ENCODE measurements around the gene PTGER4.
"Not testable (repeated sequence)": the region's sequence is repeated elsewhere in the genome, so short reads cannot be mapped to it uniquely, and the experiment has no call there.

PTGER4 gene

DNA sequence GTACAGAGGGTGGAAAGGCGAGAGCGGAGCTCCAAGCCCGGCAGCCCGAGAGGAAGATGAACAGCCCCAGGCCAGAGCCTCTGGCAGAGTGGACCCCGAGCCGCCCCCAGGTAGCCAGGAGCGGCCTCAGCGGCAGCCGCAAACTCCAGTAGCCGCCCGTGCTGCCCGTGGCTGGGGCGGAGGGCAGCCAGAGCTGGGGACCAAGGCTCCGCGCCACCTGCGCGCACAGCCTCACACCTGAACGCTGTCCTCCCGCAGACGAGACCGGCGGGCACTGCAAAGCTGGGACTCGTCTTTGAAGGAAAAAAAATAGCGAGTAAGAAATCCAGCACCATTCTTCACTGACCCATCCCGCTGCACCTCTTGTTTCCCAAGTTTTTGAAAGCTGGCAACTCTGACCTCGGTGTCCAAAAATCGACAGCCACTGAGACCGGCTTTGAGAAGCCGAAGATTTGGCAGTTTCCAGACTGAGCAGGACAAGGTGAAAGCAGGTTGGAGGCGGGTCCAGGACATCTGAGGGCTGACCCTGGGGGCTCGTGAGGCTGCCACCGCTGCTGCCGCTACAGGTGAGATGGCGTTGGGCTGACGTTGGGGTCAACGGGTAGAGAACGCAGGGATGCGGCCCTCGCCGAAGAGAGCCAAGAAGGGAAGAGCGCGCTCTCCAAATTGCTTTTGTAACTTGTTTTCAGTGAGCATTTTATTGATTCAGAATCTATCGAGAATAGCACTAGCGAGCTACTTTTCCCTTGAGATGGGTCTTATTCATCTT is at the start of gene PTGER4:
Gene PTGER4, plus strand, starts transcription at position 3 of the 769 bp plus-strand sequence. CDS start 1,079 bp downstream, outside the sequence.
- DNase-seq (ENCODE audit: low spot score), result no peak

DNA sequence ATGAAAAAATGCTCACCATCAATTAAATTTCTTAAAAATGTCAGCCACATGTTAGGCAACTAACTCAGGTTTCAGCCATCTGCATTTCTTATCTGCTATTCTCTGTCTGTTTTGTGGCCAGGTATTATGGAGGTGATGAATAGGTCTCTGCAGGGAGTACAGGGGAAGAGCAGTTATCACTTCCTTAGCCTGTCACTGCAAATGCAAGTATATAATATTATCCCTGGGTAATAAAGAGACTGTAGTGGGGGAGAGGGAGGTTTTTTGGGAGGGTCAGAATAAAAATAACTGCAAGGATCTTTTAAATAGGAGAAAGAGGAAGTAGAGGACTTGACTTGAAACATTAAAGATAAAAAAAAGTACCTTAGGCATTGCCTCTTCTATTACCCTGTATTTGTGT is 49.6 kb upstream of the PTGER4 start:
- no peak for DNase-seq (ENCODE audit: low spot score)

DNA sequence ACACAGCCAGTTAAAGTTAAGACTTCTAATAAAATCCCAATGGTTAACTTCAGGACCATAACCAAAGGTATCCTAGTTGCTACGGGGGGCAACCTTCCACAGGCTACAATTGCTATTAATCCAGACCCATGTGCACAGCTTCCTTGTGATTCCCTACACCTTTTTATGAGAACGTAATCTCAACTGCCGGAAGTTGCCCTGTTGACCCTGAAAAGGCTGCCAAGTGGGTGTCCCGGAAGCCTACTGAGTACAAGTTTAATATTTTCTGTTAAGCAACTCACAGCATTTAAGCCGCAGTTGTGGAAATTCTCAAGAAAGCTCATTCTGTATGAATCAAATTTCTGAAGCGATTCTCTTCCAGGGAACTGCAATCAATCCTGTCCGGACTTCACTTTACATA is 48.5 kb upstream of the PTGER4 start:
- DNase-seq (ENCODE audit: low spot score), result no peak

DNA sequence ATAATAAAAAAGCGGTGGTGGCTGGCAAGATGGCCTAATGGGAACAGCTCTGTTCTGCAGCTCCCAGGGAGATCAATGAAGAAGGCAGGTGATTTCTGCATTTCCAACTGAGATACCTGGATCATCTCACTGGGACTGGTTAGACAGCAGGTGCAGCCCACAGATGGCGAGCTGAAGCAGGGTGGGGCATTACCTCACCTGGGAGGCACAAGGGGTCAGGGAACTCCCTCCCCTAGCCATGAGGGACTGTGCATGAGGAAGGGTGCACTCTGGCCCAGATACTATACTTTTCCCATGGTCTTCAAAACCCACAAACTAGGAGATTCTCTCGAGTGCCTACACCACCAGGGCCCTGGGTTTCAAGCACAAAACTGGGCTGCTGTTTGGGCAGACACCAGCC is 45.6 kb upstream of the PTGER4 start:
- DNase-seq (ENCODE audit: low spot score), result no peak

DNA sequence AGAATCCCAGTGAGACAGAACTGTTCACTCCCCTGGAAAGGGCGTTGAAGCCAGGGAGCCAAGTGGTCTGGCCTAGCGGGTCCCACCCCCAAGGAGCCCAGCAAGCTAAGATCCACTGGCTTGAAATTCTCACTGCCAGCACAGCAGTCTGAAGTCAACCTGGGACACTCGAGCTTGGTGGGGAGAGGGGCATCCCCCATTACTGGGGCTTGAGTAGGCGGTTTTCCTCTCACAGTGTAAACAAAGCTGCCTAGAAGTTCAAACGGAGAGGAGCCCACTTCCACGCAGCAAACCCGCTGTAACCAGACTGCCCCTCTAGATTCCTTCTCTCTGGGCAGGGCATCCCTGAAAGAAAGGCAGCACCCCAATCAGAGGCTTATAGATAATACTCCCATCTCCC is 45.1 kb upstream of the PTGER4 start:
- DNase-seq (ENCODE audit: low spot score), result no peak

DNA sequence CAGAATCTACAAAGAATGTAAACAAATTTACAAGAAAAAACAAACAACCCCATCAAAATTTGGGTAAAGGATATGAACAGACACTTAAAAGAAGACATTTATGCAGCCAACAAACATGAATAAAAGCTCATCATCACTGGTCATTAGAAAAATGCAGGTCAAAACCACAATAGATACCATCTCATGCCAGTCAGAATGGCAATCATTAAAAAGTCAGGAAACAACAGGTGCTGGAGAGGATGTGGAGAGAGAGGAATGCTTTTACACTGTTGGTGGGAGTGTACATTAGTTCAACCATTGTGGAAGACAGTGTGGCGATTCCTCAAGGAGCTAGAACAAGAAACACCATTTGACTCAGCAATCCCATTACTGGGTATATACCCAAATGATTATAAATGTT is 40.2 kb upstream of the PTGER4 start:
- not testable (repeated sequence) for DNase-seq (ENCODE audit: low spot score)

DNA sequence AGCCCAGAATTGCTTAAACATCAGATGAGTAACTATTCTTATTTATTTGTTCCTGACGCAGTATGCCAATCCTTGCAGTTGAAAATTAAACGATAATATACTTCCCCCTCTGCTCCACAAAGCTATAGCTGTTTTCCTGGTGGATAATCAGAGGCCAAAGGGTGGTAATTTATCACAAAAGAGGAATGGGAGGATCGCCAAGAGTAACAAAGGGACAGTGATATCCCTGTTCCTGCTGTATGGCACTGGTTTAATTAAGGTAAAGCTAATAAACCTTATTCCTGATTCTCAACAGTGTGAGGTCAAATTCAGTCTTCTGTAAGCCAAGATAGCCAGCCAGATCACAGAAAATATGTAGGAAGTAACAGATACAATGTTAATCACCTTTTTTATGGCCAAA is 33.4 kb upstream of the PTGER4 start:
- DNase-seq (ENCODE audit: low spot score), result no peak

DNA sequence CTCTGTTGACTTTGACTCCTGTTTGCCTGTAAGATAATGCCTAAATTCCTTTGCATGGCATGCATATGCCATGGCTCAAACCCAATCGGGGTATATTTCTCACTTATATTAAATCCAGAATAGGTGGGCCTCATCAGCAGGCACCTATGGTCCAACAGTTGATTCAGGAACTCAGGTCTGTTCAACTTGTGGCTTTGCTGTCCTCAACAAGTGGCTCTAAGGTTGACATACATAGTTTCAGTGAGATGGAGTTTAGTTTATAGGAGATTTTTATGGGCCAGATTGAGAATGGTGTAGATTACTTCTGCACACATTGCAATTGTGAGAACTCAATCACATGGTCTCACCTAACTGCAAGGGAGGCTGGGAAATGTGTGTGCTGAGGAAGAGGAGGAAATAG is 31.6 kb upstream of the PTGER4 start:
- no peak for DNase-seq (ENCODE audit: low spot score)

DNA sequence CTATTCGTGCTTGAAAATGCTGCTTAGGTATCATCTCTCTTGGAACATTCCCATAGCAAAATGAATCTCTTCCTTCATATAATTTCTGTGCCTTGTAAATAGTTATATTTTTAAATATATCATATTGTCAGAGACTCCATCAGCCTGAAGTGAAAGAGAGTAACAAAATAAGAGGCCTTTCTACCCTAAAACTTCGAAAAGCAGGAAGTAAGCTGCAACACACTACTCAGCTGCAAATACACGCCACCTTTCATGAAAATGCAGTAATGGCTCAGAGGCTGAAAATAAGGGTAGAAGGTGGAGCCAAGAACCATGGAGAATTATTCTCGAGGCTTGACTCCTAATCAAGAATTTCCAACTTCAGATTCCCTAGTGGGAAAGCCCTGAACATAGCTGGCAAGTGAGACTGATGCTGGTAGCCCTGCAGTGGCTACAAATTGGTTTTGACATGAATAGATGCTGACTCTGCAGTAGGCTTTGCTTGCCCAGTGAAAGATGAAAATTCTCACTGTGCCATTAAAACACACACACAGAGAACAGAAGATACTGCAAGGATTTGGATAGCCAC is 30.2 kb upstream of the PTGER4 start:
- no peak for DNase-seq (ENCODE audit: low spot score)

DNA sequence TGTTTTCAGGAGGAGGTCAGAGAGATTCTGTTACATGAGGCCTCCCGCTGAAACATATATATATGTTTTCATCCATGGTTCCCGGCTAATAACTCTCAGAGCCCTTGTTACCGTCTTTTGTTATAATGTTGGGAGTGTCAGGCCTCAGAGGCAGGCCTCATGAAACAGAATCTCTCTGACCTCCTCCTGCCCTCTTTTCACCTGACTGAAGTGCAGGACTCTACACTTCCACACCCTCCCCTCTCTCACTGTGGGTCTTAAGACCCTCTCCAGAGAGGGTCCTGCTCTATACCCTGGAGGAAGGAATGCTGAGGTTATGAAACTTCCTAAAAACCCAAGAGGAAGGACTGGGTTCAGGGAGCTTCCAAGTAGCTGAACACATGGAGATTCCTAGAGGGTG is 28.5 kb upstream of the PTGER4 start:
- no peak for DNase-seq (ENCODE audit: low spot score)

DNA sequence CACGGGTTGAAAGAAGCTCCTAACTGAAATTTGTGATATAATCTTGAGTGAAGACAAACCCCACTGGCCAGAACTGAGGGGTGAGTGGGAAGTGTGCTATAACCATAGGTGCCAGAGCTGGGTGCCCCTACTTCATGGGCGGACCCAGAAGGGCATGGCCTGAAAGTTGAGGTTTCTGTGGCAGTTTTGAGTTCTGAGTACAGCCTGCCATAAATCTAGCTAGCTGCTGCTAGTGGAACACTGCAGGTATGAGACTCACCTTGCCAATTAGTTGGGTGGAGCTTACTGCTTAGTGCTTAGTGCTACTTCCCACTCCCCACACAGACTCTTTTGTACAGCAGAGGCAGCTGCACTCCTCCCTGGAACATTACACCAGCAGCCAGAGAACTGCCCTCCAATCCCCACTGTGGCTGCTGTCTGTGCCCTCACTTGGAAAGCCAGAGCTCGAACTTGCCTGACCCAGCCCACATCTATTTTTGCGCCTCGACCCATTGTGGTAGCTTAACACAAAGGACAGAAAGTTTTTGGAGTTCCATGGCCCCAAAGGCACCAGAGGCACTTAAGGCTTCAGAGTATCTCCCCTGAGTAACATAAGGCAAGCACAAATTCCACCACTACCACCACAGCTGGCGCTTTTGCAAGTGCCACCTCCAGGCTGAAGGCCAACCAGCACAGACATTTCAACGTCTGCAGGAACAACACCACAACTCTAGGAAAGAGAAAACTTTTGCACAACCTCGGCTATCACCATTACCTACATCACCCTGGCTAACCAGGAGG is 27.1 kb upstream of the PTGER4 start:
- DNase-seq (ENCODE audit: low spot score), result no peak

DNA sequence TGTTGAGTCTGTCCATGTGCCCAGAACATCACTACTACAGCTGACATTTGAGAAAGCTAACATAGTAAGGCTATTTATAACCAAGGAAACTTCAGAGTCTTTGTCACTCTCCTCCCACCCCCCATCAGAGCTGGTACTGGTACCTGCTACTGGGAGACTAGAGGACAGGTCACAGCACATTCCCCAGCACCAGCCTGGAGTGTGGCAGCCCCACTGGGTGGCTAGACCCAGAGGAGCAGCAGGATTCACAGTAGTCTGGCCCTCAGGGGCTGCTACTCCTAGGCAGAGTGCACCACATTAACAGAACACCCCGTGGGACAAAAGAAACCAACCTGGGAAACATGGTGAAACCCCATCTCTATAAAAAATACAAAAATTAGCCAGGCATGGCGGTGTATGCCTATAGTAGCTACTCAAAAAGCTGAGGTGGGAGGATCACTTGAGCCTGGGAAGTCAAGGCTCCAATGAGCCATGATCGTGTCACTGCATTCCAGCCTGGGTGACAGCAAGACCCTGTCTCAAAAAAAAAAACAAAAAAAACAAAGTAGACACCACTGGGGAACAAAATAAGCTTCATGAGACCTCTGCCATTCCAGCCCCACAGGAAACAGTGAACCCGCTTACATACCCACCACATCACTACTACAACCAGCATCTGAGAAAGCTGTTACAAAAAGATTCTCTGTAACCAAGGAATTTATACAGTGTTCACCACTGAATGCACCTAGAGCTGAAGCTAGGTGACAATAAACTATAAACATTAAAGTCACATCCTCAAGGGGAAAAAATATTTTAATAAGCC is 26.3 kb upstream of the PTGER4 start:
- no peak for DNase-seq (ENCODE audit: low spot score)

DNA sequence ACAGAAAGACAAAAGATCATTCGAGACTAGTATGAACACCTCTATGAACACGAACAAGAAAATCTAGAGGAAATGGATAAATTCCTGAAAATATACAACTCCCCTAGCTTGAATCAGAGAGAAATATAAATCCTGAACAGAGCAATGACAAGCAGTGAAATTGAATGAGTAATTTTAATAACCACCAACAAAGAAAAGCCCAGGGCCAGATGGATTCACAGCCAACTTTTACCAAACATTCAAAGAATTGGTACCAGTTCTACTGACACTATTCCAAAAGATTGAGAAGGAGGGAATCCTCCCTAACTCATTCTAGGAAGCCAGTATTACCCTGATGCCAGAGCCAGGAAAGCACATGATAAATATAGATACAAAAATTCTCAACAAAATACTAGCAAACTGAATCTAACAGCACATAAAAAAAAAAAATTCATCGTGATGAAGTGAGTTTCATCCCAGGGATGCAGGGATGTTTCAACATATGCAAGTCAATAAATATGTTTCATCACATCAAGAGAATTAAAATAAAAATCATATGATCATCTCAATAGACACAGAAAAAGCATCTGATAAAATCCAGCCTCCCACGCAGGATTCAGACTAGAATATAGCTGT is 25.2 kb upstream of the PTGER4 start:
- DNase-seq (ENCODE audit: low spot score), result no peak

DNA sequence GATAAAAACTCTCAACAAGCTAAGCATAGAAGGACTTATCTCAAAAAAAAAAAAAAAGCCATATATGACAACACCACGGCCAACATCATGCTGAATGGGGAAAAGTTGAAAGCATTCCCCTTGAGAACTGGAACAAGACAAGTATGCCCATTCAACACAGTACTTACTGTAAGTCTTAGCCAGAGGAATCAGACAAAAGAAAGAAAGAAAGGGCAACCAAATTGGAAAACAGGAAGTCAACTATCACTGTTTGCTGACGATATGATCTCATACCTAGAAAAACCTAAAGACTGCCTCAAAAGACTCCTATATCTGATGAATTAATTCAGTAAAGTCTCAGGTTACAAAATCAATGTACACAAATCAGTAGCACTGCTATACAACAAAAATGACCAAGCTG is 24.6 kb upstream of the PTGER4 start:
- no peak for DNase-seq (ENCODE audit: low spot score)

DNA sequence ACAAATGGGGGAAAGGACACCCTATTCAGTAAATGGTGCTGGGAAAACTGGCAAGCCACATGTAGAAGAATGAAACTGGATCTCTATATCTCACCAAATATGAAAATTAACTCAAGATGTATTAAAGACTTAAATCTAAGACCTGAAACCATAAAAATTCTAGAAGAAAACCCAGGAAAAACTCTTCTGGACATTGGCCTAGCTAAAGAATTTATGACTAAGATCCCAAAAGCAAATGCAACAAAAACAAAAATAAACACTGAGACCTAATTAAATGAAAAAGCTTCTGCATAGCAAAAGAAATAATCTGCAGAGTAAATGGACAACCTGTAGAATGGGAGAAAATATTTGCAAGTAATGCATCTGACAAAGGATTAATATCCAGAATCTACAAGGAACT is 23.6 kb upstream of the PTGER4 start:
- not testable (repeated sequence) for DNase-seq (ENCODE audit: low spot score)

DNA sequence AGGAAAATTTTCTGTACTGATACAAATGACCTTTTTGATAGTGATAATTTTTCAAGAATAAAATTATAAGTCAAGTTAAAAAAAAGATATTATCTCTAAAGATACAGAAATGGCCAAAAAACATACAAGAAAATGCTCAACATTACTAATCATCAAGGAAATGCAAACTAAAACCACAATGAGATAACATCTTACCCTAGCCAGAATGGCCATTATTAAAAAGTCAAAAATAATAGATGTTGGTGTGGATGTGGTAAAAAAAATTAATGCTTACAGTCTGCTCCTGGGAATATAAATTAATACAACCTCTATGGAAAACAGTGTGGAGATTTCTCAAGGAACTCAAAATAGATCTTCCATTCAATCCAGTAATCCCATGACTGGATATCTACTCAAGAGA is 22.9 kb upstream of the PTGER4 start:
- no peak for DNase-seq (ENCODE audit: low spot score)

DNA sequence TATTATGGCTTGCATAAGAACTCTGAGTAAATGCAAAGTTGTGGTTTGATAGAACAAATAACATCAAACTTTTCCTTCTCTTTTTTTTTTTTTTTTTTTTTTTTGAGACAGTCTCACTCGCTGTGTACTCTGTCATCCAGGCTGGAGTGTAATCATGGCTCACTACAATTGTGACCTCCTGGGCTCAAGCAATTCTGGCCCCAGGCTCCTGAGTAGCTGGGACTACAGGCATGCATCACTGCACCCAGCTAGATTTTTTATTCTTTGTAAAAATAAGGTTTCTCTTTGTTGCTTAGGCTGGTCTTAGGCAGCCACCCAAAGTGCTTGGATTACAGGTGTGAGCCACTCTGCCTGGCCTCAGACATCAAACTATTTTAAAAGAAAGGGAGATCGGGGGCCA is 19.0 kb upstream of the PTGER4 start:
- no peak for DNase-seq (ENCODE audit: low spot score)

DNA sequence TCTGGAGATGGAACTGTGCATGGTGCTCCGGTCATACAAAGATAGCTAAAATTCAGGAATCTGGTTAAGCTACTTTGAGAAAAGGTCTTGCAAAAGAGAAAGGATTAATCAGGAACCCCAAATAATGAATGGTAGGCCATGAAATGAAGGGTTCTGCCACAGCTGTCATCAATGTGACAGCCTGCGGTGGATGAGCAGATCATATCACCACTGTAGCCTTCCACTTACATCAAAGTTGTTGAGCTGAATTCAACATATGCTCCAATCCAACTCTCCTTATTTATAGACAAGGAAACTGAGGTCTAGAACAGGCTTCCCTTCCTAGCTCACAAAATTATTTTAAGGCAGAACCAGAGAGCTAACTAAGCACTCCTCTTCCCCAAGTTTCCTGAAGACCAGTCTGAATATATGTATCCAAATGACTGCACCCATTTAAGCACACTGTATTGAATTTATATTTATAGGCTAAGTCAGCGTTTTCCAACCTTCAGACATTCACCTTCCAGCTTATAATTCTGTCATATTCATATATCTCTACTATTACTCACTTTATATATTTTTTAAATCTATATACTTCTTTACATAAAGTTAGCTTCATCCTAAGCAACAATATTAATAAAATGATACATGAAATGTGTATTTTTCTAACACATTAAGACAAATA is 13.9 kb upstream of the PTGER4 start:
- no peak for DNase-seq (ENCODE audit: low spot score)

DNA sequence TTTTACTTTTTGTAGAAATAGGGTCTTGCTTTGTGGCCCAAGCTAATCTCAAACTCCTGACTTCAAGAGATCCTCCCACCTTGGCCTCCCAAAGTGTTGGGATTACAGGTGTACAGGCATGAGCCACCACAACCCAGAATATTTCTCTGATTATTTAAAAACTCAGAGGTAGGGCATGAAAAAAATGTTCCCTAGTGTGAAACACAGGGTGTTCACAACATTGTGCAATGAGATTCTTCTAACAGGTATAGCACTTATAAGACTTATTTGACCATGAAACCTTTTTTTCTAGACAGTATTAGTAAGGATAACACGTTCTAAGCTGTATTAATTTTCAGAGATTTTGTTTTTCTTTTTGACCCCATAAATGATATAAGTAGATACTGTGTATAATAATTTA is 13.1 kb upstream of the PTGER4 start:
- DNase-seq (ENCODE audit: low spot score), result no peak

DNA sequence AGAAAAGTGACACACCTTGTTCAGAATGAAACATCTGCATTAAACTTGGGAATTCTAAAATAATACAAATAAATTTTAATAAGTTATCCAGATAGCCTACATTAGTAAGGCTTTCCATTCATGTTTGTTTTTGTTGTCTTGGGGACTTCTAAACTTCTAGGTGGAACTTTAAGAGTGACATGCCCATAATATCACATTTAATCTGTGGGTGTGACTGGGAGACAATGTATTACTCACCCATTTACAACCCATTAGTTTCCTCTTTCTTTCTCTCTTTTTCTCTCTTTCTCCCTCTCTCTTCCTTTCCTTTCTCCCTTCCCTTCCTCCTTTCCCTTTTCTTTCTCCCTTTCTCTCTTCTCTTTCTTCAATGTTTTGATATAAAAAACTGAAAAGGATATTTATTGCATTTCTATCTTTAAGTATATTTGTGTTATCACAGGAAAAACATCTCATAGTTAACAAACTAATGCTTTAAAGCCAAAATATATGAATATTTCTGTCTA is 12.5 kb upstream of the PTGER4 start:
- DNase-seq (ENCODE audit: low spot score), result no peak

Data from Ammon's horn (tissue), 1 donor.